H1 (cell line): ENCODE data around the gene CCDC15. TPM values are rescaled to one million over a fixed set of nuclear protein-coding genes. Genes with fewer than 3 reads are reported as not detected.

Experiments used
- CTCF ChIA-PET: fragments of 300-600 bp; sonication (Branson Sonifier 250); formaldehyde crosslinking; loops from one replicate; lab custom pipeline; 2021; ENCODE audit not compliant: partially characterized antibody; lab: Charles Lee
- POLR2A ChIA-PET: fragments of 300-600 bp; sonication (Branson Sonifier 250); formaldehyde crosslinking; loops from one replicate; lab custom pipeline; 2021; ENCODE audit warnings: inconsistent platforms; ENCODE audit not compliant: partially characterized antibody; lab: Charles Lee
- DNase-seq, 2 experiments: peaks; one replicate each; pipeline versions ENCODE4 v3.0.0 to v3.0.0-alpha.2; 2010 to 2022; ENCODE audit warnings: low spot score in 2 of 2, low read depth in 1 of 2, mixed read lengths in 1 of 2
- FAIRE-seq: peaks from 2 replicates; lab custom pipeline; 2011; peaks lifted over from hg19 to GRCh38; lab: Jason Lieb, UNC
- H2AFZ ChIP-seq: 2 replicates; pipeline ENCODE4 v1.8.1; 2012; ENCODE audit warnings: low read length, inconsistent platforms
- H2AK5ac ChIP-seq: 2 replicates; pipeline ENCODE4 v1.6.1; 2013; ENCODE audit warnings: low read depth, low read length
- H2BK120ac ChIP-seq: replicated peaks from 2 replicates; pipeline ENCODE3; 2013; ENCODE audit warnings: low read depth, low read length, inconsistent platforms
- H2BK12ac ChIP-seq: 2 replicates; pipeline ENCODE4 v1.6.1; 2013; ENCODE audit warnings: low read depth, low read length
- H2BK15ac ChIP-seq: 2 replicates; pipeline ENCODE4 v1.6.1; 2013; ENCODE audit warnings: low read length
- H2BK20ac ChIP-seq: 2 replicates; pipeline ENCODE4 v1.6.1; 2013; ENCODE audit warnings: low read length
- H2BK5ac ChIP-seq: 2 replicates; pipeline ENCODE4 v1.6.1; 2013; ENCODE audit warnings: low read depth, low read length
- H3K14ac ChIP-seq: 2 replicates; pipeline ENCODE4 v1.6.1; 2013; ENCODE audit warnings: inconsistent platforms; ENCODE audit not compliant: insufficient read length
- H3K18ac ChIP-seq: 2 replicates; pipeline ENCODE4 v1.6.1; 2013; ENCODE audit warnings: low read length; ENCODE audit errors: extremely low read depth
- H3K23ac ChIP-seq: 2 replicates; pipeline ENCODE4 v1.6.1; 2013; ENCODE audit warnings: inconsistent platforms; ENCODE audit not compliant: insufficient read length
- H3K23me2 ChIP-seq: 2 replicates; pipeline ENCODE4 v1.6.1; 2013; ENCODE audit warnings: low read depth, low read length
- H3K27ac ChIP-seq: 2 replicates; pipeline ENCODE4 v1.6.1; 2011; ENCODE audit warnings: low read depth, low read length, inconsistent platforms
- H3K27me3 ChIP-seq, 4 experiments: replicated peaks in 1 of 4; 1 replicate in 1 of 4; 2 replicates in 3 of 4; pipeline versions ENCODE4 v1.6.1 to v1.8.1; 2011 to 2013; ENCODE audit warnings: low read length in 3 of 4, mild to moderate bottlenecking in 3 of 4, inconsistent platforms in 2 of 4, mixed read lengths in 2 of 4, moderate library complexity in 1 of 4; ENCODE audit not compliant: control insufficient read depth in 3 of 4, insufficient read depth in 3 of 4; ENCODE audit errors: extremely low read depth in 1 of 4
- H3K36me3 ChIP-seq, 4 experiments: 2 replicates each; pipeline versions ENCODE4 v1.6.1 to v1.8.1; 2011 to 2013; ENCODE audit warnings: mild to moderate bottlenecking in 4 of 4, low read length in 3 of 4, moderate library complexity in 2 of 4, control low read depth in 1 of 4, inconsistent platforms in 1 of 4; ENCODE audit not compliant: insufficient read depth in 4 of 4, control insufficient read depth in 2 of 4
- H3K4ac ChIP-seq: replicated peaks from 2 replicates; pipeline ENCODE3; 2013; ENCODE audit warnings: low read length, low read depth, mixed read lengths, inconsistent platforms; ENCODE audit not compliant: insufficient read length
- H3K4me1 ChIP-seq, 4 experiments: replicated peaks in 1 of 4; 1 replicate in 1 of 4; 2 replicates in 3 of 4; pipeline versions ENCODE4 v1.6.1 to v1.8.1; 2011 to 2013; ENCODE audit warnings: low read length in 3 of 4, inconsistent platforms in 2 of 4, mixed read lengths in 1 of 4; ENCODE audit not compliant: insufficient read depth in 4 of 4, control insufficient read depth in 3 of 4
- H3K4me2 ChIP-seq, 2 experiments: 2 replicates each; pipeline versions ENCODE4 v1.6.1 to v1.8.1; 2011 to 2013; ENCODE audit warnings: low read depth in 2 of 2, low read length in 2 of 2, control low read depth in 1 of 2, inconsistent platforms in 1 of 2, mild to moderate bottlenecking in 1 of 2; ENCODE audit not compliant: insufficient read depth in 1 of 2
- H3K4me3 ChIP-seq, 4 experiments: fragments of 200-600, 300-600 bp in 1 of 4; sonication (generic), shearing (Covaris generic), sonication (Bioruptor Twin) in 1 of 4; 2 replicates each; pipeline versions ENCODE4 v1.5.1 to v1.8.1; 2011 to 2016; ENCODE audit warnings: low read length in 4 of 4, low read depth in 3 of 4, control low read depth in 2 of 4, inconsistent platforms in 2 of 4, mild to moderate bottlenecking in 2 of 4, mixed read lengths in 1 of 4, moderate library complexity in 1 of 4; ENCODE audit not compliant: insufficient read depth in 2 of 4; ENCODE audit errors: extremely low read depth in 1 of 4
- H3K56ac ChIP-seq: replicated peaks from 2 replicates; pipeline ENCODE3; 2013; ENCODE audit warnings: low read depth, mild to moderate bottlenecking, mixed read lengths, low read length, inconsistent platforms; ENCODE audit not compliant: insufficient read length
- H3K79me1 ChIP-seq: 2 replicates; pipeline ENCODE4 v1.6.1; 2013; ENCODE audit warnings: low read depth, low read length, control low read depth
- H3K79me2 ChIP-seq, 2 experiments: 2 replicates each; pipeline versions ENCODE4 v1.6.1 to v1.8.1; 2012 to 2013; ENCODE audit warnings: low read length in 2 of 2, mild to moderate bottlenecking in 2 of 2, inconsistent platforms in 1 of 2; ENCODE audit not compliant: insufficient read depth in 2 of 2, control insufficient read depth in 1 of 2
- H3K9ac ChIP-seq, 4 experiments: replicated peaks in 1 of 4; 1 replicate in 1 of 4; 2 replicates in 3 of 4; pipeline versions ENCODE4 v1.6.1 to v1.8.1; 2011 to 2013; ENCODE audit warnings: low read depth in 3 of 4, low read length in 3 of 4, control low read depth in 2 of 4, mild to moderate bottlenecking in 2 of 4, moderate library complexity in 2 of 4, inconsistent platforms in 1 of 4; ENCODE audit errors: extremely low read depth in 1 of 4
- H3K9me3 ChIP-seq, 2 experiments: 2 replicates each; pipeline versions ENCODE4 v1.6.1 to v1.8.1; 2012 to 2013; ENCODE audit warnings: mild to moderate bottlenecking in 2 of 2, moderate library complexity in 2 of 2, control low read depth in 1 of 2, inconsistent platforms in 1 of 2, low read depth in 1 of 2, low read length in 1 of 2, mixed read lengths in 1 of 2; ENCODE audit not compliant: insufficient read depth in 2 of 2
- H4K20me1 ChIP-seq, 2 experiments: replicated peaks in 1 of 2; 2 replicates each; pipeline versions ENCODE3 to v1.8.1; 2011 to 2013; ENCODE audit warnings: inconsistent platforms in 2 of 2, low read length in 2 of 2, mild to moderate bottlenecking in 1 of 2; ENCODE audit not compliant: insufficient read depth in 2 of 2, control insufficient read depth in 1 of 2
- H4K5ac ChIP-seq: 2 replicates; pipeline ENCODE4 v1.6.1; 2013; ENCODE audit warnings: low read length, low read depth, mixed read lengths, inconsistent platforms; ENCODE audit not compliant: insufficient read length
- H4K8ac ChIP-seq: 2 replicates; pipeline ENCODE4 v1.8.0; 2013; ENCODE audit warnings: mild to moderate bottlenecking, moderate library complexity, low read length, inconsistent platforms; ENCODE audit not compliant: insufficient read depth; ENCODE audit errors: extremely low read depth
- H4K91ac ChIP-seq: replicated peaks from 2 replicates; pipeline ENCODE3; 2013; ENCODE audit warnings: low read length, mixed read lengths, inconsistent platforms; ENCODE audit not compliant: insufficient read length
- SIN3A ChIP-seq, 2 experiments: IDR thresholded peaks in 1 of 2; conservative IDR thresholded peaks in 1 of 2; 2 replicates each; pipeline ENCODE4 v1.6.1; 2011 to 2012; ENCODE audit warnings: low read length in 2 of 2, improper control_type of control experiment in 1 of 2, low read depth in 1 of 2, mild to moderate bottlenecking in 1 of 2
- WGBS, 2 experiments: shearing (Covaris generic) in 1 of 2; methylation state at CpG; one replicate each; pipeline versions ENCODE4 v1.1.6 to v1.1.7; 2013 to 2015; ENCODE audit warnings: low lambda C conversion rate in 2 of 2, mixed read lengths in 2 of 2, inconsistent platforms in 1 of 2, low coverage in 1 of 2, missing lambda C conversion rate in 1 of 2; ENCODE audit not compliant: insufficient replicate concordance in 2 of 2, insufficient coverage in 1 of 2, insufficient read length in 1 of 2; ENCODE audit errors: extremely low coverage in 1 of 2, missing lambda C conversion rate in 1 of 2; 5-methylcytosine and 5-hydroxymethylcytosine counted together
- polyA plus RNA-seq, 7 experiments: library from polyadenylated mRNA; depleted of rRNA in 3 of 7; stranded (reverse) in 5 of 7; unstranded in 2 of 7; fragments of >200 nt in 5 of 7; fragments of 200-250 nt in 2 of 7; gene quantifications; 1 replicate in 5 of 7; 2 replicates in 1 of 7; 4 replicates in 1 of 7; pipeline versions ENCODE4 v1.2.1 to v1.2.3, GENCODE V29; 2011 to 2013; ENCODE audit warnings: missing spikeins in 2 of 7, mixed read lengths in 2 of 7
- total RNA-seq: library from RNA; stranded (reverse); fragmentation: NEBNext Ultra II Directional; extraction: Animal tissue kit (Norgen Biotek cat#: 25700); gene quantifications from 2 replicates; pipeline ENCODE4 v1.2.1, GENCODE V29; 2021

CCDC15 gene
- total and polyA plus RNA-seq, 2 of the 8 experiments (the other 6 are each of a cell fraction or from before 2014, with no cell fraction given) = 1.5 to 3.1 TPM

GRCh38 chr11:124938206-124938765, 15.7 kb upstream of the CCDC15 start:
- ChIA-PET POLR2A (no interaction called here), CTCF (interaction anchor here (0.6 to 5.8 kb wide), 6 partner anchors 11 to 392 kb away, joined by 3 to 38 read pairs (median 3); no protein-coding TSS in a partner anchor)
- Histone ChIP-seq H3K27ac (no peak overlapping the region), H3K23me2 (no peaks in the 10 kb centered on the region; the same call in 1 of the 2 replicates), H3K9me3 (no peaks in the 10 kb centered on the region), H2BK5ac (no peak overlapping the region), H3K36me3 (no peaks in the 10 kb centered on the region), H4K20me1 (no peaks in the 10 kb centered on the region), H2BK120ac (no peak overlapping the region), H3K23ac (no peak overlapping the region), H3K4me2 (no peak overlapping the region), H3K4ac (no peak overlapping the region), H2BK20ac (no peak overlapping the region), H3K79me2 (no peaks in the 10 kb centered on the region), H3K18ac (no peak overlapping the region), H3K4me1 (peaks cover 0 to 3% (median 0%) of the 10 kb centered on the region in 4 experiments; a peak in 1 of 7 replicates), H3K56ac (no peak overlapping the region), H4K5ac (no peak overlapping the region), H2BK12ac (no peak overlapping the region), H2AK5ac (no peak overlapping the region; the same call in 1 of the 2 replicates), H4K91ac (no peak overlapping the region), H3K79me1 (no peaks in the 10 kb centered on the region), H3K14ac (no peak overlapping the region), H4K8ac (no peak overlapping the region), H2AFZ (no peak overlapping the region), H3K27me3 (no peaks in the 10 kb centered on the region; a peak in 2 of 7 replicates), H3K4me3 (no peak overlapping the region), H2BK15ac (no peak overlapping the region), H3K9ac (no peak overlapping the region)
- 88% methylated on average over 6 of the region's 6 CpGs; no CpG with 5 or more reads in 1 of the 2 experiments for WGBS, 2 experiments
- no peak for FAIRE-seq
- DNase-seq = no peak
- TF ChIP-seq SIN3A (conservative IDR thresholded peaks at IDR 0.05 in 1 of 2, IDR thresholded peaks at IDR 0.05 in 1 of 2; ENCODE audit: low read depth in 1 of 2, low read length in 2 of 2) = no peak
